Esophagus muscularis mucosa (tissue), 4 donors: ENCODE measurements around the gene PAQR7. TPM values are rescaled to one million over a fixed set of nuclear protein-coding genes. Genes with fewer than 3 reads are reported as not detected.

Experiments
- DNase-seq: peaks from one replicate; pipeline ENCODE4 v3.0.0-alpha.2; 2017; ENCODE audit errors: extremely low spot score
- H3K27ac ChIP-seq, 4 donors: fragments of 200-600 bp; sonication (generic); replicated peaks in 1 of 4; 1 replicate in 3 of 4; 2 replicates in 1 of 4; pipeline ENCODE4 v1.5.1; 2016 to 2019; ENCODE audit warnings: mild to moderate bottlenecking in 1 of 4
- H3K27me3 ChIP-seq, 4 donors: fragments of 200-600 bp; sonication (generic); one replicate each; pipeline versions ENCODE4 v1.5.1 to v1.6.0; 2016 to 2019
- H3K36me3 ChIP-seq, 4 donors: fragments of 200-600 bp; sonication (generic); one replicate each; pipeline ENCODE4 v1.5.1; 2016 to 2019
- H3K4me1 ChIP-seq, 4 donors: fragments of 200-600 bp; sonication (generic); one replicate each; pipeline ENCODE4 v1.5.1; 2016 to 2019
- H3K4me3 ChIP-seq, 4 donors: fragments of 200-600 bp; sonication (generic); 1 replicate in 2 of 4; 2 replicates in 2 of 4; pipeline ENCODE4 v1.5.1; 2016 to 2019; ENCODE audit warnings: mild to moderate bottlenecking in 4 of 4, moderate library complexity in 1 of 4
- H3K9me3 ChIP-seq, 4 donors: fragments of 200-600 bp; sonication (generic); 1 replicate in 3 of 4; 2 replicates in 1 of 4; pipeline ENCODE4 v1.5.1; 2016 to 2019
- EP300 ChIP-seq: sonication (generic); formaldehyde crosslinking; IDR thresholded peaks from one replicate; pipeline ENCODE4 v1.6.1; 2017; ENCODE audit warnings: antibody characterized with exemption
- POLR2A ChIP-seq: fragments of 450-650 bp; IDR thresholded peaks from one replicate; pipeline ENCODE4 v1.6.1; 2017; ENCODE audit warnings: antibody characterized with exemption, moderate library complexity, mild to moderate bottlenecking, low read depth
- POLR2AphosphoS5 ChIP-seq, 2 donors: sonication (generic); formaldehyde crosslinking; IDR thresholded peaks; one replicate each; pipeline ENCODE4 v1.6.1; 2017; ENCODE audit warnings: antibody characterized with exemption in 2 of 2
- WGBS: methylation state at CpG from one replicate; pipeline ENCODE4 v1.1.5; 2018; 5-methylcytosine and 5-hydroxymethylcytosine counted together
- intact Hi-C: fragments of 100-400 bp; cut with DNase I; formaldehyde crosslinking; loops from one replicate; pipeline ENCODE4 v1.15.1; 2023
- total RNA-seq, 4 donors: library from RNA; depleted of rRNA; stranded (reverse); fragments of >200 nt; gene quantifications; one replicate each; pipeline versions ENCODE4 v1.1.0 to v1.2.1, GENCODE V29; 2016
- TF ChIP-seq, protein P1 (sequence below), 3 experiments: fragments of 200-600 bp in 2 of 3; fragments of 450-650 bp in 1 of 3; sonication (generic) in 2 of 3; IDR thresholded peaks; one replicate each; pipeline ENCODE4 v1.5.1; 2017 to 2019; ENCODE audit warnings: antibody characterized with exemption in 3 of 3, mild to moderate bottlenecking in 2 of 3, moderate library complexity in 1 of 3

PAQR7 gene
- total RNA-seq, 4 donors from 2014 or later, result 4.6 to 9.3 (median 8.0) TPM

DNA sequence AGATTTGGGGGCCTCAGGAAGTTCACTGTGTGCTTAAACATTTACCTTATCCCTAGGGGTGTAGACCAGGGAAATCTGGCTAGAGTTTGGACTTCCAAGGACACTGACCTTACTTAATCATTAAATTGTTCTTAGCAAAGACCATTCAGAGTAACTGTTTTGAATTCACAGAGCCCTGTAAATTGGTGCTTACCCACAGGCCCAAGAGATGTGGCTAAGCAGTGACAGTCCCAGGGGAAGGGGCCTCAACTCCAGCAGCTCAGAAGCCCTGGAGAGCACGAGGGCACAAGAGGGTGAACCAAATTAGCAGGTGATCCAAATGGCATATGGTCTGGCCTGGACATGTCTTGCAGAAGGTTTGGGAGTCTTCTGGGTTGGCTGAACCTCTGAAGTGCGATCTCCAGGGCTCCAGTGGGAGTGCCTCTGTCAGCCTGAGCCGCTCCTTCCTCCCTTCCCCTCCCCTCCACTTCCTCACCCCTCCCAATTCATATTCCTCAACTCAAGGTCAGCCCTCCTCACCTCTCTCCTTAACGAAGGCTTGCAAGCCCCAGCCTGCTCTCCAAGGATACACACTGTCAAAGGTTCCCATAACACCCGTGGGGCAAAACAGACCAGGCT is 4.3 kb downstream of the PAQR7 start:
- peaks cover 24 to 53% (median 49%) of the 10 kb centered on the region in 4 donors for H3K4me1 ChIP-seq
- H3K9me3 ChIP-seq, result no peaks in the 10 kb centered on the region
- no peak for TF ChIP-seq POLR2AphosphoS5 (IDR thresholded peaks at IDR 0.05)
- no peak for TF ChIP-seq POLR2A
- TF ChIP-seq, protein P1, sequence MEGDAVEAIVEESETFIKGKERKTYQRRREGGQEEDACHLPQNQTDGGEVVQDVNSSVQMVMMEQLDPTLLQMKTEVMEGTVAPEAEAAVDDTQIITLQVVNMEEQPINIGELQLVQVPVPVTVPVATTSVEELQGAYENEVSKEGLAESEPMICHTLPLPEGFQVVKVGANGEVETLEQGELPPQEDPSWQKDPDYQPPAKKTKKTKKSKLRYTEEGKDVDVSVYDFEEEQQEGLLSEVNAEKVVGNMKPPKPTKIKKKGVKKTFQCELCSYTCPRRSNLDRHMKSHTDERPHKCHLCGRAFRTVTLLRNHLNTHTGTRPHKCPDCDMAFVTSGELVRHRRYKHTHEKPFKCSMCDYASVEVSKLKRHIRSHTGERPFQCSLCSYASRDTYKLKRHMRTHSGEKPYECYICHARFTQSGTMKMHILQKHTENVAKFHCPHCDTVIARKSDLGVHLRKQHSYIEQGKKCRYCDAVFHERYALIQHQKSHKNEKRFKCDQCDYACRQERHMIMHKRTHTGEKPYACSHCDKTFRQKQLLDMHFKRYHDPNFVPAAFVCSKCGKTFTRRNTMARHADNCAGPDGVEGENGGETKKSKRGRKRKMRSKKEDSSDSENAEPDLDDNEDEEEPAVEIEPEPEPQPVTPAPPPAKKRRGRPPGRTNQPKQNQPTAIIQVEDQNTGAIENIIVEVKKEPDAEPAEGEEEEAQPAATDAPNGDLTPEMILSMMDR (IDR thresholded peaks at IDR 0.05), result no peak
- no peak for TF ChIP-seq EP300
- 33% methylated on average over 4 of the region's 5 CpGs for WGBS
- no peak overlapping the region for H3K4me3 ChIP-seq
- H3K36me3 ChIP-seq, result peaks cover 0 to 24% (median 10%) of the 10 kb centered on the region in 4 donors
- intact Hi-C loops, result no loop called here
- no peak for DNase-seq
- no peaks in the 10 kb centered on the region for H3K27me3 ChIP-seq
- H3K27ac ChIP-seq, result peak overlapping the region in 2 of 4 donors; percentile 5 to 12

- no peak overlapping the region for H3K4me3 ChIP-seq
- DNase-seq, result no peak
- peaks cover 20 to 47% (median 43%) of the 10 kb centered on the region in 4 donors for H3K4me1 ChIP-seq
- no peak overlapping the region for H3K27ac ChIP-seq
- no peaks in the 10 kb centered on the region for H3K9me3 ChIP-seq
- H3K27me3 ChIP-seq, result no peaks in the 10 kb centered on the region
- TF ChIP-seq POLR2A, result no peak
- no peak for TF ChIP-seq EP300
- TF ChIP-seq POLR2AphosphoS5 (IDR thresholded peaks at IDR 0.05), result no peak
- TF ChIP-seq, protein P1 (IDR thresholded peaks at IDR 0.05), result no peak
- peaks cover 0 to 24% (median 10%) of the 10 kb centered on the region in 4 donors for H3K36me3 ChIP-seq
- WGBS, result 81% methylated on average over 1 of the region's 1 CpG
- intact Hi-C loops, result no loop called here
These were observed 4.9 kb downstream of the PAQR7 start for GRCh38 chr1:25870614-25871013.

GRCh38 chr1:25869909-25870606 is 5.5 kb downstream of the PAQR7 start:
- peaks cover 0 to 24% (median 10%) of the 10 kb centered on the region in 4 donors for H3K36me3 ChIP-seq
- intact Hi-C loops, result no loop called here
- no peaks in the 10 kb centered on the region for H3K9me3 ChIP-seq
- no peak for DNase-seq
- H3K27me3 ChIP-seq, result no peaks in the 10 kb centered on the region
- no peak overlapping the region for H3K27ac ChIP-seq
- TF ChIP-seq, protein P1 (IDR thresholded peaks at IDR 0.05), result no peak
- TF ChIP-seq POLR2AphosphoS5 (IDR thresholded peaks at IDR 0.05) (no peak), POLR2A (no peak), EP300 (no peak)
- no peak overlapping the region for H3K4me3 ChIP-seq
- H3K4me1 ChIP-seq, result peaks cover 20 to 43% (median 40%) of the 10 kb centered on the region in 4 donors
- 71% methylated on average over 4 of the region's 6 CpGs for WGBS

- Histone ChIP-seq H3K4me3 (no peak overlapping the region), H3K27me3 (no peaks in the 10 kb centered on the region), H3K36me3 (peaks cover 0 to 37% (median 20%) of the 10 kb centered on the region in 4 donors), H3K4me1 (peaks cover 11 to 17% (median 15%) of the 10 kb centered on the region in 4 donors), H3K9me3 (no peaks in the 10 kb centered on the region), H3K27ac (no peak overlapping the region)
- WGBS, result 86% methylated on average over 8 of the region's 9 CpGs
- intact Hi-C loops, result no loop called here
- no peak for DNase-seq
- TF ChIP-seq EP300 (no peak), POLR2AphosphoS5 (IDR thresholded peaks at IDR 0.05) (no peak)
- TF ChIP-seq, protein P1 (IDR thresholded peaks at IDR 0.05), result no peak
These were observed 8.1 kb downstream of the PAQR7 start for GRCh38 chr1:25867210-25867991.
